GM23338 (cell line): ENCODE results near the gene ZBTB7C. TPM values are rescaled to one million over a fixed set of nuclear protein-coding genes. Genes with fewer than 3 reads are reported as not detected.
A peak's percentile ranks its signal among the peaks of the same experiment; 100 is the strongest.

Source experiments
- ATAC-seq: fragments of 200-7000 bp; cut with Tn5 transposase; 3 replicates; pipeline ENCODE4 v1.9.1; 2020
- DNase-seq: peaks from one replicate; pipeline ENCODE4 v3.0.0-alpha.2; 2015; ENCODE audit warnings: low spot score
- H2AFZ ChIP-seq: fragments of 200-600 bp; sonication (generic); 2 replicates; pipeline ENCODE4 v1.8.0; 2016; ENCODE audit warnings: antibody characterized with exemption, mild to moderate bottlenecking, moderate library complexity
- H3F3A ChIP-seq: fragments of 200-600 bp; sonication (generic); replicated peaks from 2 replicates; pipeline ENCODE4 v1.8.0; 2017; ENCODE audit warnings: antibody characterized with exemption, mixed run types, low read depth
- H3K27ac ChIP-seq: fragments of 200-600 bp; sonication (generic); 2 replicates; pipeline ENCODE4 v1.6.1; 2016; ENCODE audit warnings: low read depth
- H3K27me3 ChIP-seq: fragments of 200-600 bp; sonication (generic); 2 replicates; pipeline ENCODE4 v1.8.0; 2016; ENCODE audit warnings: mild to moderate bottlenecking, mixed run types, moderate library complexity; ENCODE audit not compliant: insufficient read depth
- H3K36me3 ChIP-seq: fragments of 200-600 bp; sonication (generic); 2 replicates; pipeline ENCODE4 v1.8.0; 2016; ENCODE audit warnings: mild to moderate bottlenecking; ENCODE audit not compliant: insufficient read depth
- H3K4me1 ChIP-seq: fragments of 200-600 bp; sonication (generic); 2 replicates; pipeline ENCODE4 v1.8.0; 2016; ENCODE audit warnings: mild to moderate bottlenecking, moderate library complexity; ENCODE audit not compliant: insufficient read depth
- H3K4me2 ChIP-seq: fragments of 200-600 bp; sonication (generic); 2 replicates; pipeline ENCODE4 v1.7.1; 2017; ENCODE audit warnings: mixed run types
- H3K4me3 ChIP-seq: fragments of 200-600 bp; sonication (generic); 2 replicates; pipeline ENCODE4 v1.6.1; 2016; ENCODE audit warnings: mixed run types
- H3K79me2 ChIP-seq: fragments of 200-600 bp; sonication (generic); replicated peaks from 2 replicates; pipeline ENCODE4 v1.8.0; 2017; ENCODE audit warnings: mild to moderate bottlenecking; ENCODE audit not compliant: insufficient read depth
- H3K9me2 ChIP-seq: fragments of 200-600 bp; sonication (generic); 2 replicates; pipeline ENCODE4 v1.8.0; 2017; ENCODE audit not compliant: insufficient read depth
- H4K20me1 ChIP-seq: fragments of 200-600 bp; sonication (generic); replicated peaks from 2 replicates; pipeline ENCODE4 v1.8.0; 2017; ENCODE audit warnings: mild to moderate bottlenecking; ENCODE audit not compliant: insufficient read depth
- H3K27ac Mint-ChIP-seq: 2 replicates; pipeline ENCODE4 v1.8.0; 2020; ENCODE audit warnings: inconsistent platforms, mild to moderate bottlenecking, moderate library complexity, mixed read lengths
- H3K27me3 Mint-ChIP-seq: 3 replicates; pipeline ENCODE4 v1.8.0; 2022; ENCODE audit warnings: low read depth, mild to moderate bottlenecking, moderate library complexity, mixed read lengths, inconsistent platforms; ENCODE audit not compliant: insufficient read depth, poor library complexity
- H3K36me3 Mint-ChIP-seq: 3 replicates; pipeline ENCODE4 v1.8.0; 2021; ENCODE audit warnings: low read depth, mild to moderate bottlenecking, inconsistent platforms, moderate library complexity, mixed read lengths
- H3K4me1 Mint-ChIP-seq: 3 replicates; pipeline ENCODE4 v1.8.0; 2020; ENCODE audit warnings: mild to moderate bottlenecking, inconsistent platforms, mixed read lengths
- H3K4me3 Mint-ChIP-seq: 3 replicates; pipeline ENCODE4 v1.8.0; 2021; ENCODE audit warnings: moderate library complexity, mild to moderate bottlenecking, inconsistent platforms, mixed read lengths
- H3K9me3 Mint-ChIP-seq: 3 replicates; pipeline ENCODE4 v1.8.0; 2020; ENCODE audit warnings: moderate library complexity, mild to moderate bottlenecking, inconsistent platforms, mixed read lengths
- CREB1 ChIP-seq: fragments of 250-450 bp; sonication (Bioruptor Pico); IDR thresholded peaks from 2 replicates; pipeline ENCODE4 v1.5.0; 2020; ENCODE audit warnings: low read depth, mild to moderate bottlenecking, moderate library complexity
- CTCF ChIP-seq, 2 experiments: fragments of 200-600 bp in 1 of 2; sonication (generic) in 1 of 2; conservative IDR thresholded peaks; 2 replicates each; pipeline versions ENCODE4 v1.5.1 to v1.6.1; 2016 to 2017; ENCODE audit warnings: antibody characterized with exemption in 2 of 2, low read depth in 2 of 2, mild to moderate bottlenecking in 2 of 2, moderate library complexity in 1 of 2
- ETS1 ChIP-seq: IDR thresholded peaks from 2 replicates; pipeline ENCODE4 v1.6.1; 2016; ENCODE audit warnings: antibody characterized with exemption
- EZH2 ChIP-seq: fragments of 200-600 bp; sonication (generic); IDR thresholded peaks from one replicate; pipeline ENCODE4 v1.8.0; 2017; ENCODE audit warnings: antibody characterized with exemption, mild to moderate bottlenecking, low read depth; ENCODE audit not compliant: unreplicated experiment
- EZH2phosphoT487 ChIP-seq: fragments of 200-600 bp; sonication (generic); IDR thresholded peaks from one replicate; pipeline ENCODE4 v1.8.1; 2018; ENCODE audit warnings: antibody characterized with exemption; ENCODE audit not compliant: unreplicated experiment
- JUNB ChIP-seq: IDR thresholded peaks from one replicate; pipeline ENCODE4 v1.6.1; 2016; ENCODE audit warnings: antibody characterized with exemption; ENCODE audit not compliant: unreplicated experiment
- NANOG ChIP-seq: IDR thresholded peaks from 2 replicates; pipeline ENCODE4 v1.6.1; 2016; ENCODE audit warnings: antibody characterized with exemption, borderline replicate concordance
- POLR2AphosphoS5 ChIP-seq: IDR thresholded peaks from 2 replicates; pipeline ENCODE4 v1.6.1; 2016; ENCODE audit warnings: antibody characterized with exemption, low read depth
- STAT1 ChIP-seq: IDR thresholded peaks from one replicate; pipeline ENCODE4 v1.6.1; 2016; ENCODE audit warnings: antibody characterized with exemption; ENCODE audit not compliant: unreplicated experiment
- ZNF114 ChIP-seq: fragments of 250-450 bp; sonication (Bioruptor Pico); IDR thresholded peaks from 2 replicates; pipeline ENCODE4 v1.5.0; 2020; ENCODE audit warnings: mild to moderate bottlenecking, moderate library complexity
- ZNF331 ChIP-seq: fragments of 250-450 bp; sonication (Bioruptor Pico); IDR thresholded peaks from 2 replicates; pipeline ENCODE4 v1.5.0; 2020; ENCODE audit warnings: low read depth, mild to moderate bottlenecking, moderate library complexity
- ZNF462 ChIP-seq: fragments of 250-450 bp; sonication (Bioruptor Pico); IDR thresholded peaks from 2 replicates; pipeline ENCODE4 v1.5.0; 2020; ENCODE audit warnings: mild to moderate bottlenecking, moderate library complexity
- polyA plus RNA-seq: library from polyadenylated mRNA; unstranded; fragments of >200 nt; fragmentation: Nextera tagmentation; extraction: Ambion mirVana; gene quantifications from 2 replicates; pipeline ENCODE4 v1.2.1, GENCODE V29; 2016
- total RNA-seq: library from RNA; depleted of rRNA; stranded (reverse); fragments of >200 nt; shearing (Covaris generic); gene quantifications from 2 replicates; pipeline ENCODE4 v1.2.3, GENCODE V29; 2014

ZBTB7C gene
- total and polyA plus RNA-seq, 2 experiments from 2014 or later: 0.03 to 0.14 TPM

- TF ChIP-seq EZH2: no peak
- TF ChIP-seq ZNF331 (CRISPR knock-in tag): no peak
- TF ChIP-seq EZH2phosphoT487: no peak
- TF ChIP-seq STAT1: no peak
Observed at GRCh38 chr18:48100165-48100575, 309.0 kb downstream of the ZBTB7C start (continued).

- Mint-ChIP-seq H3K9me3 (no peaks in the 10 kb centered on the region), H3K27me3 (peaks cover 3% of the 10 kb centered on the region), H3K4me3 (no peak overlapping the region), H3K4me1 (peaks cover 22% of the 10 kb centered on the region), H3K36me3 (no peaks in the 10 kb centered on the region), H3K27ac (no peak overlapping the region)
- DNase-seq (no peak), ATAC-seq (no peak; the same call in 2 of the 3 replicates)
- H3K4me2 ChIP-seq: no peak overlapping the region
- peaks cover 14% of the 10 kb centered on the region for H3K4me1 ChIP-seq
- H3K36me3 ChIP-seq: no peaks in the 10 kb centered on the region
- no peak overlapping the region for H3K27ac ChIP-seq
- no peak overlapping the region for H3K4me3 ChIP-seq
- no peaks in the 10 kb centered on the region for H3K27me3 ChIP-seq
- peak overlapping the region; percentile 94 for H2AFZ ChIP-seq
- H3K9me2 ChIP-seq: no peaks in the 10 kb centered on the region
- no peaks in the 10 kb centered on the region for H3K79me2 ChIP-seq
- no peaks in the 10 kb centered on the region for H4K20me1 ChIP-seq
- no peaks in the 10 kb centered on the region for H3F3A ChIP-seq
- TF ChIP-seq NANOG (no peak), CTCF (conservative IDR thresholded peaks at IDR 0.05; ENCODE audit: low read depth in 2 of 2) (no peak), JUNB (no peak), ETS1 (no peak), ZNF114 (CRISPR knock-in tag) (no peak), ZNF331 (CRISPR knock-in tag) (no peak), EZH2phosphoT487 (no peak), STAT1 (no peak), POLR2AphosphoS5 (no peak), ZNF462 (CRISPR knock-in tag) (no peak), CREB1 (CRISPR knock-in tag) (no peak), EZH2 (no peak)
Observed at GRCh38 chr18:48099481-48100164, 309.6 kb downstream of the ZBTB7C start.
